GM12875 (cell line): ENCODE results near the gene MAPK8.

Experiments
- H3K4me3 ChIP-seq: one replicate; pipeline ENCODE4 v1.5.1; 2011; ENCODE audit warnings: low read depth, low read length, control low read depth
- CTCF ChIP-seq: IDR thresholded peaks from 2 replicates; pipeline ENCODE4 v1.5.1; 2011; ENCODE audit warnings: low read depth, mild to moderate bottlenecking, control low read depth, inconsistent platforms, low read length, moderate library complexity, borderline replicate concordance; ENCODE audit not compliant: insufficient read depth

MAPK8 gene

DNA sequence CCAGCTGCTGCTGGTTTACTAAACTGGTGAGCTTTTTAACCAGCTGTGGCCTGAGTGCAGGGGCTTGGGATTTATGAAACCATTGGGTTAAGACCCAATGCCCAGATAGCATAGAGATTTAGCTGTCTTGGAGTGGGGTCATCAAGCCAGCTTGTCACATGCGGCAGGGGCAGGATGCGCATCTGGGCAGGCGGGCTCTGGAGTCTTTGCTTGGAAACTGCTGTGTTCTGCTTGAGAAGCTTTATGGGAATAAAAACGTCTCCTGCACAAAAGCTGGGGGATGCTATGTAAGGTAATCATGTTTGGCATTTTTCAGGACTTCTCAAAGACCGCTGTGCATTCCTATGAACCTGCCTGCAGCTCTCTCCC lies 136.3 kb downstream of the MAPK8 start:
- no peak for TF ChIP-seq CTCF

DNA sequence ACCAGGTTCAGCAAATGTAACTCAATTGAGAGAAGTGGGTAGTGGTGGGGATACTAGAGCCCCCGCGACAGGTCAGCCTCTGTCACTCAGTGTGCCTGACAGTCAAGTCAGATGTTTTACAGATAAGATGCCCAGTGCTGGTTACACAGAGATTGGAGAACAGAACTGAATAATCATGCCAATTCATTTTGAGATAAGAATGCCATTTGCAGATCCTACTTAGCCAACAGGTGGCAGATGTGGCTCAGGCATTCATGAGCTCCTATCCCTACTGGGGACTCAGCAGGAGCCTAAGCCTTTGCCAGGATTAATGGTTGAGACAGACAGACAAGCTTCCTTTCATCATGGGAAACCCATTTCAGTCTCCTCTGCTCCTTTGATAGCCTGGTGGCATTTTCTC lies 137.8 kb downstream of the MAPK8 start:
- no peak for TF ChIP-seq CTCF
- H3K4me3 ChIP-seq: no peak overlapping the region

More for the DNA sequence above, 136.3 kb downstream of the MAPK8 start:
- H3K4me3 ChIP-seq: no peak overlapping the region

DNA sequence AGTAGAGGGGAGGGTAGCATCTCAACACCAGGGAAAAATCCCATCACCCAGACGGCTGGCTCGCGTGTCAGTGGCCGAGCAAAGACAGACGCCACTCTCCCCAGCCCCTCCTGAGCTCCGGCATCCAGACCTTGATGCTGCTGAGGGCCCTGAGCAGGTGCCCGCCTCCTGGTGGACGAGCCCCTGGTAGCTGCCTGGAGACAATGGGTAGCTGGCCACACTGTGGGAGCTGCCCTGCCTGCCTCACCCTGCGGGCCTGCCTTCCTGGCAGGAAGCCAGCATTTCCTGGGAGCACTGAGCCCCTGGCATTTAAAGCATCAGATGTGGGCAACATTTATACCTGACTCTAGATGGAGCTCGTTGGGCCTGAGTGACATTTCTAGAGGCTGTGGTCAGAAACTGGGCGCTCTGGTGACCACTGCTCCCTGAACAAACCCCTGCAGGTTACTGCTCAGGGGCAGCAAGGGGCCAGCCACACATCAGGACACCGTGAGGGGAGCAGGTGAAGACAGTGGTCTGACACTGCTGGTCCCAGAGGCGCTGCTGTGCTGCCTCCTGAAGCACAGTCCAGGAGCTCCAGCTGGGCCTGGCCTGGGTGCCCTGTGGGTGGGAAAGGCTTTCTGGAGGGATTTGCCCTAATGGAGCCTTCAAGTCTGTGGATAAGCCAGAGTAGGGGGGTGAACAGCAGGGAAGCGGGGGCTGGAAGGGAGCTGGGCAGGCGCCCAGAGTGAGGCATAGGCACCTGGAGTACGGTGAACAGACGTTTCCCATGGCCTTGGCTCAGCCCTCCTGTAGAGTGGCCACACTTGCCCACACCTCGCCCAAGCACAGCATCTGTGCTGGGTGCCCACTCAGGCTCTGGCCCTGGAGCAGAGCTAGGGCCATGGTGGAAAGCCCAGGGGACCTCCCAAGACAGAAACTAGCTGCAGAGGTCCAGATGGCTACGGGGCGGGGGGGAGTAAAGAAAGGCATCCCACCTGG lies 138.7 kb downstream of the MAPK8 start:
- H3K4me3 ChIP-seq: no peak overlapping the region
- TF ChIP-seq CTCF: no peak

GRCh38 chr10:48445932-48446331 lies 139.5 kb downstream of the MAPK8 start:
- no peak for TF ChIP-seq CTCF
- no peak overlapping the region for H3K4me3 ChIP-seq

DNA sequence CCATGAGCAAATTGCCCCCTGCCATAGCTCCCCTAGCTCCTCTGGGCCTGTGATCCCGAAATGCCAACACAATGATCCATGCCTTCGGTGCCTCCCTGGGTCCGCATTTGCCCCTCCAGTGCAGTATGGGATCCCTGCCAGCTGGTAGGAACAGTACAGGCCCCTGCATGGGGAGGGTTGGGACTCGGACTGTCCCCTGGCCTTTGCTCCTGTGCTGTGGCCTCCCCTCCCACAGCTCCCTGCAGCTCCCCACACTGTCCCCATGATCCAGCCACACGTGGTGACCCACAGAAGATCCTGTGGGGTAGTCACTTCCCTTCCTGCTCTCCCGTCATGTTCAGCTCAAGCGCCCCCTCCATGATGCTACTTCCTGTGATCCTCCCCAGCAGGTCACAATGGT lies 140.3 kb downstream of the MAPK8 start:
- H3K4me3 ChIP-seq: no peak overlapping the region
- no peak for TF ChIP-seq CTCF

- TF ChIP-seq CTCF: no peak
- no peak overlapping the region for H3K4me3 ChIP-seq
Observed at GRCh38 chr10:48447356-48448215, 141.1 kb downstream of the MAPK8 start.

DNA sequence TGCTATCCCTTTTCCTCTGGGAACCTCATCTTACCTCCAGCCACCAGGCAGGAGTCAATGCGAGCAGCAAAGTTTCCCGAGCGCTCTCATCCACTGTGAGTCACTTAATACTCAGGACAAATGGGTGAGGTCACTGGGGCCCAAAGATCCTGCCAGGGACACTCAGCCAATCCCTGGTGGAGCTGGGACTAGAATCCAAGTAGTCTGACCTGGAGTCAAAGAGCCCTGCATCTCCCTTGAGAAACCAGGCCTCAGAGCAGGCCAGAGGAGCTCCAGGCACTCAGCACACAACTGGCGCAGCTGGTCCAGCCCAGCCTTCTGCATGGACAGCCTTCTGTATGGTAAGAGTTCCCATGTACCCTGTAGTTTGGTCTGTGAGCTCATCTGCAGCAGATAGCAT lies 142.3 kb downstream of the MAPK8 start:
- no peak overlapping the region for H3K4me3 ChIP-seq
- no peak for TF ChIP-seq CTCF
